Hematopoietic multipotent progenitor cell (in vitro differentiated cells): ENCODE results near the gene ALG5. TPM values are rescaled to one million over a fixed set of nuclear protein-coding genes. Genes with fewer than 3 reads are reported as not detected.

Experiments
- DNase-seq, 3 donors: peaks; one replicate each; pipeline ENCODE4 v3.0.0-alpha.2; 2011 to 2015; ENCODE audit warnings: low read depth in 2 of 3, low spot score in 2 of 3
- total RNA-seq: library from RNA; depleted of rRNA; stranded (reverse); fragments of >200 nt; gene quantifications from one replicate; pipeline ENCODE4 v1.2.3, GENCODE V29; 2012

Gene ALG5
- total RNA-seq, 1 donor = 11.6 TPM

DNA sequence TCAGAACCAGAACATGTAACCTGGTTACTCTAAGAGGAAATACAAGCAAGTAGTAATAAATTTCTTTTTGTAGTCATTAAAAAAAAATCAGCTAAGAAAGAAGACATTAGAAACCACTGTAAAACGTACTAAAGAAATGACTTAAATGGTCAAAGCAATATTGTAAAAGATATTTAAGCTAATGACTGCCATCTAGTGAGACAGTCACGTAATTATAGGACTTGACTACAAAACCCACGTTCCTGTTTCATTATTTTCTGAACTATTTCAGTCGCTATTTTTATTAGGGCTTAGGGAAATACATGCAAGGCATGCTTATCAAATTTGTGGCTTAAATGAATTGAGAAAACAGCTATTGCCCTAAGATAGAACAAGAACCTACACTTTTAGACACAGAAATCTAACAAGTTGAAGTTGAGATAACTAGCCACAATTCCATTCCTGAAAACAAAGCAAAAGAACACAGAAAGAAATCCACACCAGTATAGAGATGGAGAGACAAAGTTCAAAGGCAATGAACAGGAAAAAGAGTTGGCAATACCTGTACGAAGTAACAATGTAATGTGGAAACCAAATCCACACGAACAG, 17.9 kb downstream of the ALG5 start:
- peak in 2 of 3 donors; percentile 46 to 76 for DNase-seq

DNA sequence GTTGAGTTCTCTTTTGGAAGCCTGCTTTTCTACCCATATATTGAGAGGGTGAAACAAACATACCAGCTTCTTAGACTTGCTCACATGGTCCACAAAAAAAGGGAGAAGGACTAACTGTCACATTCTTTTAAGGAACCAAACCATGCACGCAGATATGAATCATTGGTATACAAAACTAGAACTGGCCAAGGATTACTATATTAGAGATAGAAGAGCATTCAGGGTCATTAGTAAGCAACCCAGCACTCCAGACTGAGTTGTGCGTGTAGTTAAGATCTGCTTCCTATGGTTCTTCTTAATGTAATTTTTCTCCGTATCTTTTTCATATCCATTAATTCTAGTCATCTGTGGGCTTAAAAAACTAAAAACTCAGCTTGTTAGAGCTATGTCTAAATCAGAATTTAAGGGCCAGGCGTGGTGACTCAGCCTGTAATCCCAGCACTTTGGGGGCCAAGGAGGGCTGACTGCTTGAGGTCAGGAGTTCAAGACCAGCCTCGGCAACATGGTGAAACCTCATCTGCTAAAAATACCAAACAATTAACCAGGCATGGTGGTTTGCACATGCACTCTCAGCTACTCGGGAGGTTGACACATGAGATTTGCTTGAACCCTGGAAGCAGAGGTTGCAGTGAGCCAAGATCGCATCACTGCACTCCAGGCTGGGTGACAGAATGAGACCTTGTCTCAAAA, 19.6 kb downstream of the ALG5 start:
- DNase-seq = no peak

DNA sequence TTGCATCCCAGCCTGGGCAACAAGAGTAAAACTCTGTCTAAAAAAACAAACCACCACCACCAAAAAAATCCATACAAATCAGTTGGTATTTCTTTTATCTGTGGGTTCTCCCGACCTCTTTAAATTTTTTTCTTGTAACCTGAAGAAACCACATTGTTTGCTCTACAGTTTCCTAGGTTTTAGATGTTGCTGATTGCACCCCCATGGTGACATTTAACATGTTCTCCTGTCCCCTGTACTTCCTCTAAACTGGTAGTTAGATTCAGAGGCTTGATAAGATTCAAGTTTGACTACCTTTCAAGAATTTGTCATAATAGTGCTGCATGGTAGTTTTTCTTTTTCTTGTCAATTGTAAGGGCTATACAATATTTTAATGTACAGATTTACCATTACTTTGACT, 24.0 kb downstream of the ALG5 start:
- peak in 1 of 3 donors; percentile 37 for DNase-seq

DNA sequence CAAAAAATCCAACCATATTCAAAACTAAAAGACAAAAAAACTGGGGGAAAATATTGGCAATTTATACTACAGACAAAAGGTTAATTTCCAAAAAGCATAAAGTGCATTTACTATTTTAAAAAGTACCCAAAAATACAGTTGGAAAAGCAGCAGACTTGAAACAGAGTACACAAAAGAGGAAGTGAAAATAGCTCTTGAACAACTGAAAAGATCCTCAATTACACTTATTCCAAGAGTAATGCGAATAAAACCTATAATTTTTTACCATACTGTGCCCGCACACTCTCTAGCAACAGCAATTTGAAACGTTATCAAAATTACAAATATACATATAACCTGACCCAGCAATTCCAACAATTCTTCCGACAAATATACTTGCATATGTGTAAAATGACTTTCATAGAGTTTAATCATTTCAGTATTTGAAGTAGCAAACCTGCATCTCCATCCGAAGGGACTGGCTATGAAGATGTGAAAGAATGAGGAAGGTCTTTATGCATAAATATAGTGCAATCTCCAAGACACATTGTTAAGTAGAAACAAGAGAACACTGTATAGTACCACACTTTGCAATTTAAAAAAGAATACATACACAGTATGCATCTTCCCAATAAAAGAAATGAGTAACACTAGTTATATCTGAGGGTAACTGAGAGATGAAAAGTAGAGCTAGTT, 25.4 kb downstream of the ALG5 start:
- DNase-seq = peak in 1 of 3 donors; percentile 7

GRCh38 chr13:36973009-36973408, 26.1 kb downstream of the ALG5 start:
- no peak for DNase-seq

GRCh38 chr13:36966404-36966803, 32.7 kb downstream of the ALG5 start:
- DNase-seq = no peak

DNA sequence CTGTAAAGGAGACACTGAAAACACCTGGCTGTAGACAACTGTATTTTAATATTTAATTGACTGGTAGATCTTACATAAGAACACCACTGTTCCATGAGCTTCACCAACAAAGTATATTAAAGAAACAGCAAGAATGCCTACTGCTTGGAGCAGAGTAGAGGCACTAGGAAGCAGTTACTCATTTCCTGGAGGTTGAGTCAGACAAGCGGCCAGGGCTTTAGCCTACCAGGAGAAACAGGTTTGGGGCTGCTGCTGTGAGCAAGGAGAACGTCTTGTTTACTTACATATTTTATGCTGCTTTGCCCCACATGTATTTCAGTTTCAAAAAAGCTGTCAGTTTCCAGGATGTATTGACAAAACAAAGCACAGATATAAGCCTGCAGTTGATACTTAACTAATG, 33.4 kb downstream of the ALG5 start:
- no peak for DNase-seq

DNA sequence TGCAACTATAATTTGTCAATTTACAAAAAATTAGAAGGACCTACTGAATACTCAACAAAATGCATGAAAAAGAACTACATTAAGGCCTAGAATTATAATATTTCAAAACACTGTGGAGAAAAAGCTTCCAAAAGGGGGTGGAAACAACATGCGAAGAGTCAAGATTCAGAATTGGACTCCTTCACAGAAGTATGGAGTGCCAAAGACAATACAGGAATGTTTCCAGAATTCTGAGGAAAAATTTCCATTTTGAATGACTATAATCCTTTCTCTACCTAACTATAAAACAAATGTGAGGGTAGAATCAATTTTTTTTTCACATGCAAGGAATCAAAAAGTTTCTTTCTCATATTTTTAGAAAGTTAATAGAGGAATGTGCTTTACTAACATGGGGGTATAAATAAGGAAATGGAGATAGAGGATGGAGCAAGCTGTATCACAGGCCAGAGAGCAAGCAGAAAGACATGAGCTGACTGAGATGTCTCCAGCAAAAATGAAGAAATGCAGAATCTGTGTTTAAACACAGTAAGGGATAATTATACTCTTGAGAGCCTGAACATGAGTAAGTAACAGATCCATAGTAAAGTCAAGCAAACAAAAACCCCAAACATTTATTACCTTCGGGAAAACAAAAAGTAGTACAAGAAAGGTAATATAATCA, 39.6 kb downstream of the ALG5 start:
- no peak for DNase-seq

GRCh38 chr13:36954542-36954941, 44.6 kb downstream of the ALG5 start:
- DNase-seq = no peak

DNA sequence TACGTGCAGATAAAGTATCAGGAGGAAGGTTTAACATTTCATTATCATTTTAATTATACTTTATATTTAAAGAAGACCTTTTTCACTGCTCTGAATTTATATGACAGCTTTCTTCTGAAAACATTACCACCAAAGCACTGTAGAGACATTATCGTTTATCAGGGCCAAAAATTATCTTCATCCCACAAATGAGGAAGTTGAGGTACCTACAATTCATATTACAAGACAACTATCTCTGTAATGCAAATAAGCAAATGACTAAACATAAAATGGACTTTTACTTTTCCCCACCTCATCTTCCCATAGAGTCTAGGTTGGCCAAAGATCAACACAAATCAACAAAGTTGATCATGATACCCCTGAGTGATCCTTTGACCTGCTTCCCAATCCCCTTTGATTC, 48.2 kb downstream of the ALG5 start:
- DNase-seq = no peak

- DNase-seq = no peak
Observed at GRCh38 chr13:36950330-36950729, 48.8 kb downstream of the ALG5 start.

GRCh38 chr13:36945078-36945477, 54.1 kb downstream of the ALG5 start:
- DNase-seq = no peak

GRCh38 chr13:36925603-36926002, 73.5 kb downstream of the ALG5 start:
- no peak for DNase-seq

- no peak for DNase-seq
Observed at GRCh38 chr13:36924001-36924400, 75.1 kb downstream of the ALG5 start.

DNA sequence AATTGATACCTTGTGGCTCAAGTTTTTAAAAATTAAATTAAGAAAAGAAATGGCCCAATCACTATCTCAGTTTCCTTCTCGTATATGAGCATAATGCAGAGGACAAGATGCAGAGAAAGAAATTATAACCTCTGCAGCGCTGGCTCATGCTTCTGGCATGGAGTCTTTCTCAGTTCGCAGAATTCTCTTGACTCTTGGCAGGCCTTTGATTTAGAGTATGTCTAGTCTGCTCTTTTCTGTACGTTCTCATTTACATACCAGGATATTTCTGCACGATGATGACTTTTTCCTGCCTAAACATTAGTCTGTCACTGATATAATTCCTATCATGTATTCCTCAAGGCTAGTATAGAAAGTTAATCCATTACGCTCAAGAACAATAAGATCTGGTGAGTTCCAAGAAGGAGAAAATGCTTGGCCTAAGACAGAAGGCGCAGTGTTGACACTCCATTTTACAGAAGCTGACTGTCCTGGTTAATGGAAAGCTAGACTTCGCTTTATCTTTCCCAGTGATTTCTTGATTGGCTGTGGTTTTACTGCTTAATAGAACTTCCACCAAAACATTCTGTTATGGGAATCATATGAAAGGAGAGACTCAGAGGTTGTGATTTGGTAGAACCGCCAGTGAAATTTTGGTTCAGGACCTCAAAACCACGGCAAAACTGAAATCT, 77.4 kb downstream of the ALG5 start:
- no peak for DNase-seq

- DNase-seq = peak in 1 of 3 donors; percentile 5
Observed at GRCh38 chr13:36920616-36921185, 78.4 kb downstream of the ALG5 start.

GRCh38 chr13:36919833-36920615, 79.1 kb downstream of the ALG5 start, which contains the start of gene SMAD9:
SMAD9 (minus strand) TSS chr13:36920238; CDS start chr13:36879689, 40,549 bp downstream.
- peak in 2 of 3 donors; percentile 66 to 75 for DNase-seq

GRCh38 chr13:36919171-36919832, 79.8 kb downstream of the ALG5 start:
- DNase-seq = no peak
